Suppressor macrophage treated with lipopolysaccharide for 4 hours (primary cell): ENCODE data around the gene ARHGAP22.

Experiments
- DNase-seq: peaks from one replicate; pipeline ENCODE4 v3.0.0-alpha.2; 2020

The ARHGAP22 gene

DNA sequence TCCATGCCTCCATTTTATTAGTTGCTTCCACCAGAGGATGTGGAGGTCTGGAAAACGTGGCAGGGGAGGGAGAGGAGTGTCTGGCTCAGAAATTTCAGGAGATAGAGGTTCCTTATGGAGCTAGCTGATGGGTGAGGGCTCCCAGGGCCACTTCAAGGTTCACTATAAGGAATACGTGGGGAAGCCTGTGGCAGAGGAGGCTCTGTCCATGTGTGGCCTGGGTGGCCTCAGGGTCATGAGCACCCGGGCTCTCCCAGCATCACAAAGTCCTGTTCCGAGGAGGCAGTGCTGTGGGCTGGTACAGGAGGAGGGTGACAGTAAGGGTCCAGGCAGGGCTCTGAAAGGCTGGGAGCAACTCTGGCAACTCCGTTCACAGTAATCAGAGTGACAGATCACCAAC is 24.6 kb downstream of the ARHGAP22 start:
- no peak for DNase-seq

DNA sequence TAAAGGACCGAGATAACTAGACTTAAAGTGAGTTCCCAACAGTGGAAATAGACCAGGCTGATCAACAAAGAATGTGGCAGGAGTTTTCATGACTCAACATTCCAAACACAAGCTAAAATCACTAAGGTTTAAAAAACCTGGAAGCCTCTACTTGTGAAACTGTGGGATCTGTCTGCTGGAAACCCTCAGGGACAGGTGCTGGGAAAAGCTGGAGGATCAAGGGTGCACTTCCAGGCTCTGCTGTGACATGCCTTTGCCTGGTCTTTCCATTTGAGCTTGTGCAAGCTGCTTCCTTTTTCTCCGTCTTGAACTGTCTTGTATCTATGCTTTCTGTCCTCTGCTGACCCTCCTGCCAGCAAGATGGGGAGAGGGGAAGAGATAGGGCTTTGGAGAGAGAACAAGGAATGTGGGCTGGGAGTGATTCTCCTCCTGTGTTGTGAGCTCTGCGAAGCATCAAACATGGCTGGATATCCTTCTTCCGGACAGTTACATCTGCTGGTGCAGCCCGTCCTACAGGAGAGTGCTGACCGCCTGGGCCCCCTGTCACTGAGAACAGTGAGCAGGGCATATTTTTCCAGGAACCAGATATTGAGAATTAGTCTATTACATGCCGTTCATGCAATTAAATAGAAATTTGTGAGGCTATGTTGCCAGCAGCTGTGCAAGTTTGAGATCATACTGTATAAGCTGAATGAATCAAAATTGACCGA is 25.5 kb downstream of the ARHGAP22 start:
- peak; percentile 15 for DNase-seq

DNA sequence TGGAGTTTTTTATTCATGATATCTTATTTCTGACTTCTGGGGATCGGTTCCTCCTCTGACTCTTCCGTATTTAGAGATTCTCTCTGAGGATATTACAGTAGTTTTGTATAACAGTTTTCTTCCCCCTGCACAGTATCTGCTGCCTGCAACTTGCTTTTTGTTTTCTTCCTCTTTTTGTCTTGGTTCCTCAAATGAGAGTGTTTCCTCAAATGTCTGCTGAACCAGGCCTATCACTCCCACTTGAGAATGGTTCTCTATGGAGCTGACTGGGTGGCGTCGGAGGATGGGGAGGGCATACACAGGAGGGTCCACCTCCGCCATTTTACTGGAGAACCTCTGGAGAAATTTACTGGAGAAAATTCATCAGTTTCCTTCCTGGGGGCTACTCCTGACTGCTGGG is 27.7 kb downstream of the ARHGAP22 start:
- DNase-seq: peak; percentile 84

DNA sequence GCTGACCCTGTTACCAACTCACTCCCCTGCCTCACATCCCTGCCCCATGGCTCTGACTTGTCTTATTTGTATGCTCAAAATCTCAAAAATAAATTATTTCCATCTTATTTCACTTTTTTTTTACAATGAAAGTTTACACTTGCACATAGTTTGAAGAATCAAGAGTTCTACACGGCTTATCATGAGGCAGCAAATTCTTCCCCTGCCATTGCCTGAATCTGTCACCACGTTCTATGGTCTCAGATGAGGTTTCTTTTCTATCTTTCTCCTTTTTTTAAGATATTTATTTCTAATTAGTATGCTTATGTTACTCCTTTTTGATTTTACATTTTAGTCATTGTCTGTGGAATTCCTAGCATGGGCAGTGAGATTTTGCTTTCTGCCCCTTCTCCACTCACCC is 28.4 kb downstream of the ARHGAP22 start:
- DNase-seq: no peak

DNA sequence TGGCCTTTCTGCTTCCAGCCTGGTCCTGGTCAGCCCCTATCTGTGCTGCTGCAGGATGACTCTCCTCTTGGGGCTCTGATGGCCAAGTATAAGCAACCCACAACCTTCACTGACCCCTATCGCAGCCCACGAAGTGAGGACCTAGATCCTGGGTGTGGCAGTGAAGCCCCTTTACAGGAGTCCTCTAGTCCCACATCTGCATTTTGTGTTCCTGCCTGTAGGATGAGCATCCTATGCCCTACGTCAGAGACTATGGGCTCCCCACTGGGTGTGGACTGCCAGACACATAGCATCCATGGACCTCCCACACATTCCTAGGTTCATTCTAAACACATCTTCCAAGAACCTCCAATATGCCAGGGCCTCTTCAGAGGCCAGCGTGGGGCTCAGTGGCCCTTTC is 29.0 kb downstream of the ARHGAP22 start:
- DNase-seq: no peak

DNA sequence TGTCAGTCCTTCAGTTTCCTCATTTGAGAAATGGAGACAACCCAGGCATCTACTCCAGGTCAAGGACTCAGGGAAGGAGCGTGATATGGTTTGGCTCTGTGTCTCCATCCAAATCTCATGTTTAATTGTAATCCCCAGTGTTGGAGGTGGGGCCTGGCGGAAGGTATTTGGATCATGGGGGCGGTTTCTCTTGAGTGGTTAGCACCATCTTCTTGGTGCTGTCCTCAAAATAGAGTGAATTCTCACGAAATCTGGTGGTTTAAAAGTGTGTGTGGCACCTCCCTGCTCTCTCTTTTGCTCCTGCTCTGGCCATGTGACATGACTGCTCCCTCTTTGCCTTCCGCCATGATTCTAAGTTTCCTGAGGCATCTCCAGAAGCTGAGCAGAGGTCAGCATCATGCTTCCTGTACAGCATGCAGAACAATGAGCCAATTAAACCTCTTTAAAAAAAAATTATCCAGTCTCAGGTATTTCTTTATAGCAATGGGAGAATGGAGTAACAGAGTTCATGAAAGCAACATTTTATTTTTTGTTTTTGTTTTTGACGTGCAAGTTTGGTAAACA is 30.0 kb downstream of the ARHGAP22 start:
- DNase-seq: no peak

DNA sequence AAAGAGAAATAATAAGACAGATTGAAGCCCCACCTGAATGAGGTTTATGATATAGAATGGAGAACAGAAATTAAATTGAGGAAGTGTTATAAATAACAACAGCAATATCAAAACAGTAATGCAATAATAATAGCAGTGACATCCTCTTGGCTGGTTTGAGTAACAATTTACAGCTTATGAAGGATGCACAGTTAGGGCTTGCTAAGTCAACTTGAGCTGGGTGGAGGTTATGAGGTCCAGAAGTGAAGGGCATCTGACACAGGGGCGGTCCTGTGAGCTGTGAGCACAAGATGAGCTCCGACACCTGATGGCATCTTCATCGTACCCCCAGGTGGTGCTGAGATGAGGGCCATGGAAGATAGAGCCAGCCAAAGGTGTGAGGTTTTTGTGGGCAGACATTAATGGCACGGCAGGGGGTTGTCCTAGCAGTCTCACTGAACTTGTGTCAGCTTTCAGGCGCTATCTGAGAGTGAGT is 30.5 kb downstream of the ARHGAP22 start:
- DNase-seq: peak; percentile 29

DNA sequence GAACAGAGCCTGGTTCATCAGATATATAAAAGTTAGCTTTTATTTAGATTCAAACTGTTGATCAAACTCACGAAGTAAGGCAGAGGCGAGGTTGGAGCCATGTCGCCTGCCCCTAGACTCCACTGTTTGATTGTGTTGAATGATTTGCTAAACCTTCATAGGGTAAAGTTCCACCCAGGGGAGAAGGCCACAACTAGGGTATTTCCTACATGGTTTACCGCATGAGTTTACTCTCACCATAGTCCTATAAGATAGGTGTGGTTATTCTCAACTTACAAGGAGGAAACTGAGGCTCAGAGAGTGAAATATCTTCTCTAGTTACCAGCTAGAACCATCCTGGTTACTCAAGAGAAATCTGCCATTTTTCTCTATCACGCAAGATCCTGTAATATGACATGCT is 31.8 kb downstream of the ARHGAP22 start:
- no peak for DNase-seq

DNA sequence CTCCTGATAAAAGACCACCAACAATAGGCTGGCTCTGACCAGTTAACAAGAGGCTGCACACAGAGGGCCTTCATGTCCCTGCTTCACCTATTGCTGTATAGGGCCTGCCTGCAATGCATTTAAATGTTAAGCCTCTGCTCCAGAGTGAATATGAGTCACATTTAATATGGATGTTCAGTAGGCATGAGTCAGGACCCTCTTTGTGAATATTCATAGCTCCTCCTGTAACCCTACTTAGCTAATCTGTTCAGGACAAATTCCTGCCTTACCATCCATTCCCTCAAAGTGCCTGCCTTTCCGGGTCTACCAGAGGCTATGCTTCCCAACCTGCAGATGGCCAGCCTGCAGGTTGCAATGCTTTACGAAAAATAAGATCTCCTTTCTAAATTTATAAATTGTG is 32.5 kb downstream of the ARHGAP22 start:
- no peak for DNase-seq

DNA sequence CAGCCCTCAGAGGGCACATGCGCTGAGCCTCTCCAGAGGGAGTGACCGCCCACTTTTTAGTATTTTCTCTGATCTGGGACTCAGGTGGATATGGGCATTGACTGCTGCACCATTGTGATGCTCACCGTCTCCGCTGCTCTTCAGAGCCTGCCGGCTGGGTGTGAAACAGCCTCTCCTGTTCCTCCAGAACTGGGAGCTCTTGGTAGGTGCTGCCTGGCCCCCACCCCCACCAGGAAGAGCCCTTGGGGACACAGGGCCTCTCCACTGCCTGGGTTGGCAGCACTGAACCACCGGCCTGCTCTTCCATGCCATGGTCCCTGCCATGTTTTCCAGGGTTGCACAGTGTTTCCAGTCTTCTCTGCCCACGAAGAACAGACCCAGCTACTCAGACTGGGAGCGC is 36.3 kb downstream of the ARHGAP22 start:
- DNase-seq: no peak

DNA sequence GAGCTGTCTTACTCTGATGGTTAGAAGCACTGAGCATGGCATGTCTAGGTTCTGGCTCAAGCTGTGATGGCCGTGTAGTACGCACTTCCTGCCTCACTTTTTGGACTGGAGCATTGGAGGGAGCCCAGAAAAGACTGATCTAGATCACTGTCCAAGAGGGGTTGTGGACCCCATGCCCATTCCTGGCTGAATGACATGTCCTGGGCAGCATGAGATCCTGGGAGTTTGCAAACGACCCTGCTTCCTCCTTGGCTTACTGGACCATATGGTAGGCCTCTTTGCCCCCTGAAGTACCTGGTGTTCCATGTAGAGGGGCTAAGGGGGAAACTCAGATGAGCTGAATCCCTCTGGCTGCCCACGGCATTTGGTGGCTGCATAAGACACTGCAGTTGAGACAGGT is 36.7 kb downstream of the ARHGAP22 start:
- DNase-seq: no peak

DNA sequence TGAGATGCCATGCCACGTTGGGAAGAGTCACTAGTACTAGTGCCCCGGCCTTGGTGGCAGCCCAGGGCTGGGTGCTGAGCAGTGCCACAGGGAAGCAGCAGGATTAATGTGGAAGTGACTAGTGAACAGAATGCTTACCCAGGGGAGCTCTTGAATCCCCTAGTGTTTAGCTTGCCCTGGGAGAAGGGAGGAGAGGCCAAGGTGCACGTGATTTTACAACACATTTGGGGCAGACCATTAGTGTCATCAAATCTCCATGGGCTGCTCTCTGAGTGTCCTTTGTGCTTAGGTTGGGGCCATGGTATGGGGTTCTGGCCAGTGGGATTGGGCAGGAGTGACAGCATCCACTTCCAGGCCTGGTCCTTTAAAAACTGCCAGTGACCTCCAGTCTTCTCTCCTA is 37.5 kb downstream of the ARHGAP22 start:
- no peak for DNase-seq

DNA sequence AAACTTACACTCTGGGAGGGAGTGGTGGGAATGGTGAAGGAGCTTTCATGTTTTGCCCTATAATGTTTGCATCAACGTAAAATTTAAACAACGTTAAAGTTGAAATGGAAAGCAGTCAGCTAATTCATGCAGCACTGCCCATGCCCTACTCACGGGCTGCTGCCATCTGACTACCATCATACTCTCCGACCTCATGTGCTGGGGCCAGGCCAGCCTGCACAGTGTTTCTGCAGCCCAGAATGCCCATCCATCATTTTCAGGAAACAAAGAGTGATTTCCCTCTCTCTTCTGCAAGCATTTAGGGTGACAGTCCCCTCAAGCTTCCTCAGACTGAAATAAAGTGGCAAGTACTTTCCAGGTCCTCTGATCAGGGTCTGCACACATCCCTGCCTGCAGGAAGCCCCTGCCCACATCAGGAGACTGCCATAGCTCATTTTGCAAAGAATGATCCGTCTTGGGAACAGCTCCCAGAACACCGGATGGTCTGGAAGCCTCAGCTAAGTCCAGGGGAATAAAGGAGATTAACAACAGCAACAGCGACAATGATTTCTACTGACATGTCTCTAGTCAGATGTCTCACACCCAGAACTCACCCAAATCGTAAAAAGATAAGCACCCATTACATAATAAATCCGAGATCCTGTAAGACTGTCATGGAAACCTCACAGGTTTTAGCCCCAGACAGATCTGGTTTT is 40.3 kb downstream of the ARHGAP22 start:
- no peak for DNase-seq

DNA sequence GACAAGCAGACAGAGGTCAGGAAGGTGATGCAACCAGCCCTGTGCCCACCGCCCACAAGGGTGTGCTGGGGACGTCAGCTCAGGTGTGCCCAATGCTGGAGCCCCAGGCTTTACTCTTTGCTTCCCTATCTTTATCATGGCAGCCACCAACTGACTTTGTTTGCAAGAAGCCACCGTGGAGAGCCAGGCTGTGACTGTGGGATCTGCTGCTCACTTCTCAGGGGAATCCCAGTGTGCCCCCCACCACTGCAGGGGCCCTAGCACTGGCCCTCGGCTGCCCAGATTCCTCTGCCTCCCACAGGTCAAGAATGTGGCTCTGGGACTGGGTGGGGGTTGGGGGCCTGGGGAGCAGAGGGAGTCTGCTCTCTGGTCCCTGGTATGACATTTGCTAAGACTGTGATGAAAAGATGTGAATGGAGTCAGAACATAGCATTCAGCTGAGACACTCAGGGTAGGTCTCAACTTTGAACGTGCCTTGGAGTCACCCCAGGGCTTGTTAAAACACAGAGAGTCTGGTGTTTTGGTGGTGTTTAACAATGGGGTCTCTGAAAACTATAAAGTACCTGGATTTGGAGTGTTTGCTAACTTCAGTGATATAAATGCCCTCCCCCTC is 47.3 kb downstream of the ARHGAP22 start:
- DNase-seq: no peak

DNA sequence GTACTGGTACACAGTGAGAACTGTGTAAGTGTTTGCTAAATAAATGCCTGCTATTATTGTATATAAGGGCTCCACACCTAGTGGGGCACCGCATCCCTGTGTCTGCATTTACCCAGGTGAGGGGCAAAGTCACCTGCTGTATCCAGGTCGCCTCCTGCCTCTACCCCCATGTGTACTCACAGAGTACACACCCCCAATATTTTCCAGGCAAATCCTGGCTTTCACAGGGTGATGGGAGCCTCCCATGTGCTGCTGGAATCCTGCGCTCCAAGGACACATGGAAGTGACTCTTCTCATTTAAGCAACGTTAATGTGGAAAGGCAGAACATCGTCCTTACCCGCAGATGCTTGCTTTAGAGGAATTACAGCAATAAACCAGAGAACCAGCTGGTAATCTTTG is 48.2 kb downstream of the ARHGAP22 start:
- no peak for DNase-seq

DNA sequence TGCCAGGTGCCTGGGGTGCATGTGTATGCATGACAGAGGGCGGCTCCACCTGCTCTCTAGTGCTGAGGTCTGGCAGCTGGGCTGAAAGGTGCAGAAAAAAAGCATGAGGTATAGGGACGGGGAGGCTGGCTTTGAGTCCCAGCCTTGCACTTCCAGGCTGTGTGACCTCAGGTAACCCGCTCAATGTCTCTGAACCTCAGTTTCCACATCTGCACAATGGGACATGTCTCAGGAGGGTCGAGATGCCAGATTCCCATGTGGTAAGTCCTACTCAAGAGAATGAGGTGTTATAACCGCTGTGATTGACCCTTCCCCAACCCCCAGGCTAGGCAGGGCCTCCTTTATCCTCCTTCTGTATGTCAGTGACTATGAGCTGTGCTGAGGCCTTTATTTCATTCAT is 48.8 kb downstream of the ARHGAP22 start:
- DNase-seq: no peak

DNA sequence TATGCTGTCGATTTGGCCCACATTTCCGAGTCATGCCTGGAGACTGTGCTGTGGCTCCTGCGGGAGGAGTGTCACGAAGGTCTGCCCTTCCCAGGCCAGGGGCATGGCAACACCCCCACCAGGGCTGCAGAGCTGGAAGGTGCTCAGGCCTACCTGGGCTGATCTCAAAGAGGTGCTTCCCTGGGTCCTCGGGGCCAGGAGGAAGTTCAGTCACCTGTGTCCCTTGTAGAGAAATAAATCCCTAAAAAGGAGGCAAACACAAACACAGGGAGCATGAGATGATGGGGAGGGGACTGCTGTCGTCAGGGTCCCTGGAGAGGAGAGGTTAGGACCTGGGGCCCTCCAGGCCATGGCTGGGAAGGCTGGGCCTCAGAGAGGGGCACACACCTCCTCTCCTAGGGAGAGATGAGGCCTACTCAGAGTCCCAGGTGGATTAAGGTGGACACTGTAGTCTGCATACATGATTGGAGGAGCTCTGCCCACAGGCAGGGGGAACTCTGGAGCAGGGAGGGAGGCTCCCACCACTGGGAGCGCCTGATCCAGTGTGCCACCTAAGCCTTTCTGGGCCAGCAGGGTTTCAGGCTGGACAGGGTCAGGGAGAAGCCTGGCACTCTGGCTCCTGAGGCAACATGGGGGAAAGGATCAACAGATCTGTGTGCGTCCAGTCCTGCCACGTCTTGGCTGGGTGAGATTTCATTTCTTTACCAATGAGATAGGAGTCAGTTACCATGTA is 49.4 kb downstream of the ARHGAP22 start:
- no peak for DNase-seq

DNA sequence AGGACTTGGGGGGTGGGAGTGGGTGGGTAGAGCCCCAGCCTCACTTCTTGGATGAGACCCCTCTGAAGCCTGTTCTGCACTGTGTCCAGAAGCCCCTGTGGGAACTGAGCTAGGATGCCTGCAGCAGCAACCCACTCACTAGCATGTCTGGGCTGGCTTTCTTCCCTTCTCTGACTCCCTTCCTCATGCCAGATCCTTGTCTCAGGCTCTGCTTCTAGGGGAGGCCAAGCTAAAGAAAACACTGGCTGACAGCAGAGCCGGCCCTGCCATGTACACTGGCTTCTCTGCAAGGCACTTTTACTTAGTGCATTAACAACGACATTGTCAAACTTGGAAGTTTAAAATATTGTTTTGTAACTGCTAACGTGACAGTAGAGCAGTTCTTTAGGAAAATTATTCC is 50.2 kb downstream of the ARHGAP22 start:
- no peak for DNase-seq

DNA sequence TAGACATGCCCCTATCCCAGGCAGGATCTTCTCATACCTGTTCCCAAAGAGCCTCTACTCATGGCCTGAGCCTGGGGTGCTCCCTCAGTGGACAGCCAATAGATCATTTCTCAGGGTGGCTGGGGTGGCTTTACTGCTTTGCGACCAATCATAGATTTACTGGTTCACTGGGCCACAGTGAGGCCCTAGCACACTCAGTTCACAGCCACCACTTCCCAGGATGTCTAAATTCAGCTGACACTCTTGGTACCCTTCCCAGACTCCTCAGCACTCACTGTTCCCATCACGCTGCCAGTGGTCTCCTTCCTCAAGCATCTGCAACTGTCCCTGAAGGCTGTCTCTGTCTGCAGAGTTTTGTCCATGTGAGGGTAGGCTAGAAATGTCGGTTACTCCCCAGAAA is 50.6 kb downstream of the ARHGAP22 start:
- no peak for DNase-seq

DNA sequence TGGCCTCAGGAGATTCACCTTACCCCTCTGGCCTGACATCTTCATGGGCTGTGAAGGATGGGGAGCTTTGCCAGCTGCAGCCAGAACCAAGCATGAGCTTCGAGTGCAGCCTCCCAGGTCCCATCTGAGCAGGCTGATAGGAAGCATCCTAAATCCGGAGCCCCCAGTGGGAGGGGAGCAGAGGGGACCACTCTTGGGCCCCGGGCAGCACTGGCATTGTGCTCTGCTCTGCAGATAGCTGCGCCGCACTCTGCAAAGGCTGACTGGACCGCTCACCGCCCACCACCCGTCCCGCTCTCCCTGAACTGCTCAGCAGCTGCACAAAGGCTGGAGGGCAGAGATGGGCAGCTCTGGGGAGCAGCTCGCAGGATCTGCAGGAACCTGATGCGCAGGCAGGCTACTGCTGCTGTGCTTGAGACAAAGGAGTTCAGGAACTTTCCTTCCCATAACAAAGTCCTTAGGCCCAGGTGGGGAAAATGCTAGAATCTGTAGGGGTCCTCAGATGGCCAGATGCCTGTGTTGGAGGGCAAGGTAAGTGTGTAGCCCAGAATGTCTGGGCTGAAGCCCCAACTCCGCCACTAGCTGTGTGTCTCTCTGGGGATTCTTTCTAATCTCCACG is 51.8 kb downstream of the ARHGAP22 start:
- DNase-seq: no peak

DNA sequence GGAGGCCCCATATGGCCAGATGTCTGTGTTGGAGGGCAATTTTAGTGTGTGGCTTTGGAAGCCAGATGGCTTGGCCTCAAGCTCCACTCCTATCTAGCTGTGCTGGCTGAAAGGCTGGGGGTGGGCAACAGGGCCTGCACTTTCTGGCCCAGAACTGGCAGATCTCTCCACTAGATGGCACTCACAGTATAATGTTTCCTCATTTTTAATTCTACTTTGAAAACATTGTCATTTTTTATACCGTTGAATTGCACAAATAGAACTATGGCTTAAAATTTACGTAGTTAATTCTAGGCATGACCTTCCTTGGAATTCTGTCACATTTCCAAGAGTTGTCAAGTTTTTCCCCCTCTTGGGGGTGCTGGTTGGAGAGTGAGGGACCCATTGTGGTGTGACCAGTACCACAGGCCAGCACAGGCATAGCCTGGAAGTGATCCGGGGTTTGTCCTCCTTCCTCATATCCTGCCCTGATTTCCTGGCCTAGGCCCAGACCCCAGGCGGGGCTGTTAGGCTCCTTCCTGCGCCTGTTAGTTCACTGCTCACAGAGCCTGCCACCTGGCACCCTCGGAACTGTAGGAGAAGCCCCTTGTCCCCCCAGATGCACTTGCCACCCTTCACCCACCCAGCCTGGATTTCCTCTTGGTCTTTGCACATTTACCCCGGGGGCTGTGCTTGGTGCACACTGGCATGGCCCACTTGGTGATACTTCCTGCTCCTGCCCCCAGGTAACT is 52.8 kb downstream of the ARHGAP22 start:
- peak; percentile 72 for DNase-seq

DNA sequence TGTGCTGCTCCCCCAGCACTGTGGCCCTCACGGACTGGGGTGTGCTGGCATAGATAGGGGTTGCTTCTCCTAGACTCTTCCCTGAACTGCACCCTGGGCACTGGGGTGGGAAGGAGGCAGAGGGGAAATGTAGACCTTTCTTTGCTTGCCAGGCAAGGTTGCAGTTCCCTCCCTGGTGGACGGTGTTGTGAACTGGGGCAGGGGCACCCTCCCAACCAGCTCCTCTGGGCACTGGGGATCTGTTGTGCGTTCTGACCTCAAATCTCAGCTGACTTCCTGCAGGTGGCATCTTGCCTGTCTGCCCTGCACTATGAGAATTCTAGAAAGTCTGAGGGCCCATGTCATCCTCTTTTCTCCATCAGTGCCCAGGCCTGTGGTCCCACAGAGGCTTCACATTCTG is 53.9 kb downstream of the ARHGAP22 start:
- no peak for DNase-seq
